Panc1 (cell line): ENCODE data around the gene CCDC169. TPM values are rescaled to one million over a fixed set of nuclear protein-coding genes. Genes with fewer than 3 reads are reported as not detected.

Experiments used
- ATAC-seq: fragments of 200-7000 bp; cut with Tn5 transposase; 2 replicates; pipeline ENCODE4 v1.9.1; 2020; ENCODE audit warnings: mild to moderate bottlenecking, moderate library complexity
- BruUV-seq: library from RNA; stranded (reverse); fragments of 400-500 nt; replicated peaks from 2 replicates; lab custom pipeline; 2021; lab: Mats Ljungman, UMichigan
- CTCF ChIA-PET: fragments of 300-600 bp; sonication (Branson Sonifier 250); formaldehyde crosslinking; loops from one replicate; lab custom pipeline; 2022; ENCODE audit warnings: antibody characterized with exemption; lab: Charles Lee
- POLR2A ChIA-PET: fragments of 300-600 bp; sonication (Branson Sonifier 250); formaldehyde crosslinking; loops from one replicate; lab custom pipeline; 2022; ENCODE audit warnings: antibody characterized with exemption; lab: Charles Lee
- DNase-seq: peaks from one replicate; pipeline ENCODE4 v3.0.0-alpha.2; 2010; ENCODE audit warnings: low read depth, low spot score
- H3K27ac ChIP-seq: 2 replicates; pipeline ENCODE4 v1.5.1; 2011; ENCODE audit warnings: mild to moderate bottlenecking, low read length, inconsistent platforms
- H3K27me3 ChIP-seq: fragments of 200-500 bp; sonication (Bioruptor generic); 2 replicates; pipeline ENCODE4 v1.6.0; 2014; ENCODE audit warnings: low read length, inconsistent platforms; ENCODE audit not compliant: control insufficient read depth, insufficient read depth
- H3K36me3 ChIP-seq: fragments of 200-500 bp; sonication (Bioruptor generic); 2 replicates; pipeline ENCODE4 v1.5.1; 2014; ENCODE audit warnings: inconsistent platforms, mild to moderate bottlenecking, low read length, moderate library complexity; ENCODE audit not compliant: control insufficient read depth, insufficient read depth
- H3K4me1 ChIP-seq: 2 replicates; pipeline ENCODE4 v1.5.1; 2011; ENCODE audit warnings: inconsistent platforms, mild to moderate bottlenecking, low read length, moderate library complexity; ENCODE audit not compliant: control insufficient read depth, insufficient read depth
- H3K4me3 ChIP-seq, 2 experiments: 2 replicates each; pipeline ENCODE4 v1.5.1; 2011 to 2012; ENCODE audit warnings: low read depth in 2 of 2, low read length in 2 of 2, mild to moderate bottlenecking in 2 of 2, inconsistent platforms in 1 of 2, moderate library complexity in 1 of 2
- H3K9me3 ChIP-seq: fragments of 200-500 bp; sonication (Bioruptor generic); 2 replicates; pipeline ENCODE4 v1.5.1; 2014; ENCODE audit warnings: low read depth, mild to moderate bottlenecking, inconsistent platforms, low read length, moderate library complexity; ENCODE audit not compliant: control insufficient read depth, insufficient read depth
- CTCF ChIP-seq: fragments of 450-650 bp; IDR thresholded peaks from 2 replicates; pipeline ENCODE4 v1.5.1; 2017; ENCODE audit warnings: mild to moderate bottlenecking
- POLR2AphosphoS5 ChIP-seq: IDR thresholded peaks from 2 replicates; pipeline ENCODE4 v1.6.1; 2012; ENCODE audit warnings: mild to moderate bottlenecking, low read depth, low read length, moderate library complexity
- REST ChIP-seq, 2 experiments: IDR thresholded peaks; 2 replicates each; pipeline ENCODE4 v1.6.1; 2011 to 2012; ENCODE audit warnings: low read depth in 2 of 2, control low read depth in 1 of 2, low read length in 1 of 2, mild to moderate bottlenecking in 1 of 2, moderate library complexity in 1 of 2; ENCODE audit not compliant: insufficient read depth in 1 of 2
- SIN3A ChIP-seq: IDR thresholded peaks from 2 replicates; pipeline ENCODE4 v1.6.1; 2012; ENCODE audit warnings: low read depth, mild to moderate bottlenecking, low read length, moderate library complexity, borderline replicate concordance; ENCODE audit not compliant: insufficient read depth
- TCF7L2 ChIP-seq: IDR thresholded peaks from 2 replicates; pipeline ENCODE4 v1.6.1; 2011; ENCODE audit warnings: mild to moderate bottlenecking, low read depth, low read length, inconsistent platforms
- in situ Hi-C: cut with HindIII; loops from 2 replicates; pipeline ENCODE4 v1.10.0; 2016; ENCODE audit warnings: low sequenced_read_pairs, low pct_unique_long_range_greater_than_20kb
- intact Hi-C: fragments of 100-400 bp; cut with micrococcal nuclease; formaldehyde crosslinking; loops from one replicate; pipeline ENCODE4 v1.10.0; 2022; ENCODE audit not compliant: unreplicated experiment
- total RNA-seq: library from RNA; stranded (reverse); gene quantifications from one replicate; pipeline ENCODE4 v1.2.1, GENCODE V29; 2021; ENCODE audit not compliant: unreplicated experiment

Gene CCDC169
- total RNA-seq, 1 experiment from 2014 or later: 2.3 TPM

GRCh38 chr13:36188441-36188840, 109.2 kb downstream of the CCDC169 start:
- ChIA-PET POLR2A (no interaction called here), CTCF (no interaction called here)
- Histone ChIP-seq H3K36me3 (no peaks in the 10 kb centered on the region), H3K4me3 (no peak overlapping the region), H3K27ac (no peak overlapping the region), H3K4me1 (no peaks in the 10 kb centered on the region), H3K27me3 (no peaks in the 10 kb centered on the region), H3K9me3 (no peaks in the 10 kb centered on the region)
- TF ChIP-seq CTCF (no peak), TCF7L2 (no peak), POLR2AphosphoS5 (no peak), REST (IDR thresholded peaks at IDR 0.05; ENCODE audit: insufficient read depth in 1 of 2, low read depth in 2 of 2, low read length in 1 of 2) (no peak), SIN3A (no peak)
- intact Hi-C loops (no loop called here), in situ Hi-C loops (no loop called here)
- DNase-seq (no peak), ATAC-seq (no peak)
- BruUV-seq: no TSS peak

DNA sequence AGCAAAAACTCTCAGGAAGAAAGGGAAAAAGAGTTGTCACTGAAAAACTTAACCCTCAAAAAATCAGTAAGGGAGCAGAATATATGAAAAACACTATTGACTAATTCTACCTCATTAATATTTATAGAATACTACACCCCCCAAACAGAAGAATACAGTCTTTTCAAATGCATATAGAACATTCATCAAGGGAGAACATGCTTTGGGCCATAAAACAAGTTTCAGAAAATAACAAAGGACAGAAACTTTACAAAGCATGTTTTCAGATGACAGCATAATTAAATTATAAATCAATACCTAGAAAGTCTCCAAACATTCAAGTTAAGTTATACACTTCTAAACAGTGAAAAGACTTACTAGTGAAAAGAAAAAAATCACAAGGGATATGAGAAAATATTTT, 113.7 kb downstream of the CCDC169 start:
- no peaks in the 10 kb centered on the region for H3K27me3 ChIP-seq
- ChIA-PET POLR2A (no interaction called here), CTCF (no interaction called here)
- intact Hi-C loops (no loop called here), in situ Hi-C loops (no loop called here)
- H3K36me3 ChIP-seq: no peaks in the 10 kb centered on the region
- BruUV-seq: no TSS peak
- H3K27ac ChIP-seq: no peak overlapping the region
- H3K4me3 ChIP-seq: no peak overlapping the region
- DNase-seq (no peak), ATAC-seq (no peak)
- H3K4me1 ChIP-seq: no peaks in the 10 kb centered on the region
- no peak for TF ChIP-seq REST (IDR thresholded peaks at IDR 0.05; ENCODE audit: insufficient read depth in 1 of 2, low read depth in 2 of 2, low read length in 1 of 2)
- no peak for TF ChIP-seq SIN3A
- no peak for TF ChIP-seq CTCF
- no peaks in the 10 kb centered on the region for H3K9me3 ChIP-seq

Other genes with a start within 250 kb of the CCDC169 start
- not detected for gene DCLK1, start 166.4 kb downstream of the CCDC169 start, total RNA-seq
- gene SOHLH2, start 83.3 kb downstream of the CCDC169 start, total RNA-seq: 0.08 TPM
- 38.9 TPM for gene SPART, start 48.6 kb upstream of the CCDC169 start, total RNA-seq
- gene CCNA1, start 134.7 kb upstream of the CCDC169 start, total RNA-seq: not detected